HG03280 (cell line): ENCODE results near the gene IL16.
"Not testable (repeated sequence)": the region's sequence is repeated elsewhere in the genome, so short reads cannot be mapped to it uniquely, and the experiment has no call there.

Source experiments
- ATAC-seq: cut with Tn5 transposase; IDR thresholded peaks from one replicate; pipeline ENCODE4 v1.9.1; 2021; ENCODE audit warnings: mild to moderate bottlenecking, moderate library complexity; ENCODE audit not compliant: unreplicated experiment

The IL16 gene

GRCh38 chr15:81331600-81331999, 134.9 kb downstream of the IL16 start:
- ATAC-seq, result no peak

- no peak for ATAC-seq
These were observed 135.6 kb downstream of the IL16 start for GRCh38 chr15:81332326-81332725.

DNA sequence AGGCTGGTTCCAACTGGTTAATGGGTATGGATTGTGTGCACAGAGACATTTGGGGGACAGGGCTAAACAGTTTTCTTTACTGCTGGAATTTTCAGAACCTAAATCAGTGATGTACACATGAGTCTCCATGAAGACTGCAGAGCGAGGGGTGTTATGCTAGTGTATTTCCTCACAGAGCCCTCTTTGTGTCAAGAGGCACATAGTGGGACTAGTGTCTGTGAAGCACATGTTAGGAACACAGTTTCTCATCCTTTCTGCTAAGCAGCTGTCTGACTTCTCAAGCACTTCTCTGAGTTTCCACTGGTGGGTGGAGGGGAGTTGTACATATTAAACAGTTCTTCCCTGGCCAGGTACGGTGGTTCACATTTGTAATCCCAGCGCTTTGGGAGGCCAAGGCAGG, 136.7 kb downstream of the IL16 start:
- no peak for ATAC-seq

DNA sequence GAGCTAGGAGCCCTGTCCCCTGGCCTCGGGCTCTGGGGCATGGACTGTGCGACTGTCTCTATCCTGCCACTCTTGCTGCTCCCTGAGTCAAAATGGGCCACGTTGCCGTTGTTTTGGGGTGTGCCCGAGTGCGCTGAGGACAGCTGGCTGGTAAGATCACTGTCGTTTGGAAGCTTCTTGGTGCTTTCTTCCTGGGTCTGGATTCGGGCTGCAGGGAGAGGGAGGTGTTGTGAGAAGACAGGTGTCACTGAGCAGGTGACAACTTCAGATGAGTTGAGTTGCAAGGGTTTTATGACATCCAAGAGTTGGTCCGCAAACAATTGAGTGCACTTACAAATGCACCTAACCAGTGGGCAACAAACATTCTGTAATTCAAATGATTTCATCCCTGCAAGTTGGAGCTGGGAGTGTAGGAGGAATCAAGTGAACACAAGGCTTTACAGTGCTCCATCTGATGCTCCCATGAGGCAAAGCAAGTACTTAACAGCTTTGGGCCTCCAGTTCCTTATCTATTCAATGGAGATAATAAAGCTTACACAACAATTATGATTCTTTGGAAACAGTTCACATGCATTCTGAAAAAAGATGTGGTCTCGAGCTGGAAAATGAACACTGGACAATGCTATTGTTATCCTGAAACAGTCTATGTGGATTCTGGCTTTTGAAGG, 138.2 kb downstream of the IL16 start:
- no peak for ATAC-seq

- no peak for ATAC-seq
These were observed 139.0 kb downstream of the IL16 start for GRCh38 chr15:81335631-81336030.

GRCh38 chr15:81336568-81336967, 139.9 kb downstream of the IL16 start:
- peak; percentile 51 for ATAC-seq

- ATAC-seq, result no peak
These were observed 140.6 kb downstream of the IL16 start for GRCh38 chr15:81337241-81337640.

DNA sequence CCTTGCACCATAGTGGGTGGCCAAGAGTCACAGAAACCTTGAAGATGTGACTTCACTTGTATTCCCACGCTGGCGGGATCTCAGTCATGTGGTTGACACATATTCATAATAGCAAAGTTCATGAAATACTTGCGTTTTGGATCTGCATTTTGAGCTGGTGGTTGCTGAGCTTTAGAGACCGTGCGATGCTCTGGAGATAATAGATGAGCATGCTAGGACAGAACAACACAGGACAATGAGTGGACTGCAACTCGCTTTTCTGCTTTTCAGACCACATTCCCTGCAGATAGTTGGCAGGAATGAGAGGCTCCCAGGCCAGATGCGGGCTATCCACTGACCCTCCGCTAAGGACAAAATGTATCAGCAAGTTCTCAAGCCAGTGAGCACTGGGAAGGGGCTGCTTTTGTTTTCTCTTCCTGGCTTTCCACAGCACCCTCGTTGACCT, 141.1 kb downstream of the IL16 start:
- ATAC-seq, result no peak

DNA sequence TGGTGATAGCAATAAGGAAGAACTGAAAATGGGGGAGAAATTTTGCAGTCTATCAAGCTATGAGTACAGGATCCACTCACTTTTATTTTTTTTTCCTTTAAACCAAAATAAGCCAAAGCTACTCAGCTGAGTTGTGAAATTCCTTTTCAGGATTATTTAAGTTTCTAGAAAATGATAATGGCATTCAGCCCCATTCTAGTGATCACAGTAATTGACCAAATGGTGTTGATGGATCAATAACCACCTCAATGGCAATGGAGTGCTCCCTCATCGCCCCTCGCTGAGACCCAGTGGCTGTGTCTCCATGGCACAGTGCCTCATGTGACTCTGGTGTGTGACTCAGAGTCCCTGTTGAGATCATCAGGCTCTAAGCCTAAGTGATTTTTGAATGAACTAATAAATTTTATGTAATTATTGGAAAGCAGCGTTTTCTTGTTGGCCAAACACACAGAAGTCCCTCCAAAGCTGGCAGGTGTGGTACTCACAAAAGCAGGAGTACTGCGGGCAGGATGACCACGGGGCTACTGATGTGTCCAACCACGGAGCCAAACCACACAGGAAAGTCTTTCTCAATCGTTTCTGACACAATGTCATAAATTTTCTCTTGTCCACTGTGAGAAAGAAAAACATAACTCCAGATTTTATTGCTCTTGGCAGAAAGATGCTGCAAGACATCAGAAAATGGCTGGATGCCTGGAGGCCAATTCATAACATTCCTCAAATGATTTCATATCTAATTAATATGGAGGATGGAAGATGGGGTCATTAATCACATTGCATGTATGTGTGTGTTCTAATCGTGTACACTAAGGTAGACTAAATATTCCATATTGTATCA, 141.7 kb downstream of the IL16 start:
- no peak for ATAC-seq

GRCh38 chr15:81339321-81339720, 142.6 kb downstream of the IL16 start:
- no peak for ATAC-seq

DNA sequence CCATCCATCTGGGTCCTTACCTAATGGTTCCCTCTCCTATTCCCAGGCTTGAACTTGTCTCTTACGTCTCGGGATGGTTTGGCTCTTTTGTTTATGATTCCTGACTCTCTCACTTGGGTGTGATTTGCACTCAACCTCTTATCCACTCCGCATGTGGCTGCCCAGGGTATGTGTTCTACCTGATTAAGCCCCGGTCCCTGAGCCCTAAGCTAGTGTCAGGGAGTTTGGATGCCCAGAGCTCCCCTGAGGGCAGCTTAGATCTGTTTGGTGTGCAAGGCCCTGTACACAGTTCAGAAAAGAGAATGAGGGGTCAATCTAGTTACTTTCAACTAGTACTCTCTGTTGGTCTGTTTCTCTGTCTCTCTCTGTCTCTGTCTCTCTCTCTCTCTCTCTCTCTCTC, 143.2 kb downstream of the IL16 start:
- ATAC-seq, result no peak

- ATAC-seq, result no peak
These were observed 144.7 kb downstream of the IL16 start for GRCh38 chr15:81341351-81341750.

GRCh38 chr15:81343371-81343770, 146.7 kb downstream of the IL16 start:
- no peak for ATAC-seq

GRCh38 chr15:81346611-81347010, 149.9 kb downstream of the IL16 start:
- ATAC-seq, result no peak

- ATAC-seq, result no peak
These were observed 151.2 kb downstream of the IL16 start for GRCh38 chr15:81347910-81348309.

DNA sequence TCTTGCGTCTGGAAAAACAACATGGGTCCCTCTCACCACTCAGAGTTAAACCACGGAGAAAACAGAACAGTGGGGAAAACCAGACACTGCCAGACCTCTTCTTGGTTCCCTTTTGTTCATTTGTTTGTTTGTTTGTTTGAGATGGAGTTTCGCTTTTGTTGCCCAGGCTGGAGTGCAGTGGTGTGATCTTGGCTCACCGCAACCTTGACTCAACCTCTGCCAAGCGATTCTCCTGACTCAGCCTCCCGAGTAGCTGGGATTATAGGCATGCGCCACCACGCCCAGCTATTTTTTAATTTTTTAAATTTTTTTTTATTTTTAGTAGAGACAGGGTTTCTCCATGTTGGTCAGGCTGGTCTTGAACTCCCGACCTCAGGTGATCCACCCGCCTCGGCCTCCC, 152.0 kb downstream of the IL16 start:
- not testable (repeated sequence) for ATAC-seq

- ATAC-seq, result no peak
These were observed 152.6 kb downstream of the IL16 start for GRCh38 chr15:81349271-81349670.

- no peak for ATAC-seq
These were observed 155.0 kb downstream of the IL16 start for GRCh38 chr15:81351651-81352050.

- ATAC-seq, result no peak
These were observed 159.6 kb downstream of the IL16 start for GRCh38 chr15:81356252-81356651.

- ATAC-seq, result no peak
These were observed 160.6 kb downstream of the IL16 start for GRCh38 chr15:81357180-81357686.

- ATAC-seq, result no peak
These were observed 161.6 kb downstream of the IL16 start for GRCh38 chr15:81358248-81358647.

GRCh38 chr15:81360491-81360890, 163.8 kb downstream of the IL16 start:
- no peak for ATAC-seq
